Endothelial cell of umbilical vein (primary cell): ENCODE results near the gene LARGE1. TPM values are rescaled to one million over a fixed set of nuclear protein-coding genes. Genes with fewer than 3 reads are reported as not detected.

Experiments used
- BruUV-seq: library from RNA; stranded (reverse); fragments of 400-500 nt; replicated peaks from 2 replicates; lab custom pipeline; 2021; lab: Mats Ljungman, UMichigan
- CTCF ChIA-PET: fragments of 300-600, 350-600 bp; sonication (Branson Sonifier 250); formaldehyde crosslinking; loops from one replicate; lab custom pipeline; 2021; ENCODE audit warnings: antibody characterized with exemption, inconsistent platforms; lab: Charles Lee
- POLR2A ChIA-PET: fragments of 300-600, 350-600 bp; sonication (Branson Sonifier 250); formaldehyde crosslinking; loops from one replicate; lab custom pipeline; 2021; ENCODE audit warnings: antibody characterized with exemption, inconsistent platforms; lab: Charles Lee
- DNase-seq: peaks from one replicate; pipeline ENCODE4 v3.0.0-alpha.2; 2011; ENCODE audit warnings: low read depth, low spot score
- FAIRE-seq: peaks from 2 replicates; lab custom pipeline; 2011; peaks lifted over from hg19 to GRCh38; lab: Jason Lieb, UNC
- H2AFZ ChIP-seq: 2 replicates; pipeline ENCODE4 v1.6.0; 2012; ENCODE audit warnings: low read depth, low read length, control low read depth, inconsistent platforms
- H3K27ac ChIP-seq: 2 replicates; pipeline ENCODE4 v1.5.1; 2011; ENCODE audit warnings: low read depth, mild to moderate bottlenecking, control low read depth, low read length, moderate library complexity; ENCODE audit not compliant: insufficient read depth
- H3K27me3 ChIP-seq, 2 experiments: 2 replicates each; pipeline versions ENCODE4 v1.6.0 to v1.6.1; 2011; ENCODE audit warnings: low read length in 2 of 2, mixed read lengths in 1 of 2; ENCODE audit not compliant: control insufficient read depth in 2 of 2, insufficient read depth in 2 of 2
- H3K36me3 ChIP-seq, 2 experiments: 2 replicates in 1 of 2; 3 replicates in 1 of 2; pipeline ENCODE4 v1.5.1; 2011; ENCODE audit warnings: low read length in 2 of 2, mild to moderate bottlenecking in 1 of 2, moderate library complexity in 1 of 2; ENCODE audit not compliant: control insufficient read depth in 2 of 2, insufficient read depth in 2 of 2; ENCODE audit errors: extremely low read depth in 1 of 2
- H3K4me1 ChIP-seq: 3 replicates; pipeline ENCODE4 v1.5.1; 2011; ENCODE audit warnings: mild to moderate bottlenecking, low read length; ENCODE audit not compliant: control insufficient read depth, insufficient read depth; ENCODE audit errors: extremely low read depth
- H3K4me2 ChIP-seq: 2 replicates; pipeline ENCODE4 v1.6.1; 2011; ENCODE audit warnings: low read length, control low read depth, mixed read lengths; ENCODE audit not compliant: insufficient read depth
- H3K4me3 ChIP-seq, 3 experiments: fragments of 200-600 bp in 1 of 3; sonication (generic), shearing (Covaris generic) in 1 of 3; replicated peaks in 1 of 3; 2 replicates each; pipeline ENCODE4 v1.5.1; 2011 to 2016; ENCODE audit warnings: control low read depth in 3 of 3, low read length in 3 of 3, mild to moderate bottlenecking in 2 of 3, inconsistent platforms in 1 of 3, low read depth in 1 of 3, moderate library complexity in 1 of 3; ENCODE audit not compliant: insufficient read depth in 1 of 3
- H3K79me2 ChIP-seq: 2 replicates; pipeline ENCODE4 v1.6.0; 2012; ENCODE audit warnings: low read length, inconsistent platforms; ENCODE audit not compliant: control insufficient read depth, insufficient read depth
- H3K9ac ChIP-seq: replicated peaks from 2 replicates; pipeline ENCODE3; 2011; ENCODE audit warnings: low read length, control low read depth; ENCODE audit not compliant: insufficient read depth; ENCODE audit errors: extremely low read depth
- H3K9me1 ChIP-seq: replicated peaks from 3 replicates; pipeline ENCODE4 v1.6.0; 2011; ENCODE audit warnings: mild to moderate bottlenecking, low read length; ENCODE audit not compliant: control insufficient read depth, insufficient read depth; ENCODE audit errors: extremely low read depth
- H3K9me3 ChIP-seq: replicated peaks from 2 replicates; pipeline ENCODE4 v1.5.1; 2012; ENCODE audit warnings: low read length, inconsistent platforms; ENCODE audit not compliant: control insufficient read depth, insufficient read depth
- H4K20me1 ChIP-seq: replicated peaks from 2 replicates; pipeline ENCODE3; 2011; ENCODE audit warnings: mild to moderate bottlenecking, low read length; ENCODE audit not compliant: control insufficient read depth, insufficient read depth; ENCODE audit errors: extremely low read depth
- EZH2 ChIP-seq: IDR thresholded peaks from 2 replicates; pipeline ENCODE4 v1.6.1; 2012; ENCODE audit warnings: borderline replicate concordance, low read depth, mild to moderate bottlenecking, moderate library complexity, low read length, inconsistent platforms; ENCODE audit not compliant: severe bottlenecking
- FOS ChIP-seq: IDR thresholded peaks from 2 replicates; pipeline ENCODE4 v1.6.1; 2011; ENCODE audit warnings: mild to moderate bottlenecking, low read length, moderate library complexity, borderline replicate concordance; ENCODE audit not compliant: insufficient read depth
- GATA2 ChIP-seq: IDR thresholded peaks from 2 replicates; pipeline ENCODE4 v1.7.0; 2011; ENCODE audit warnings: low read depth, mild to moderate bottlenecking, moderate library complexity, mixed read lengths, low read length; ENCODE audit not compliant: insufficient read length, insufficient read depth
- JUN ChIP-seq: IDR thresholded peaks from 2 replicates; pipeline ENCODE4 v1.6.1; 2011; ENCODE audit warnings: borderline replicate concordance, low read depth; ENCODE audit not compliant: insufficient read length, insufficient read depth
- MYC ChIP-seq: IDR thresholded peaks from one replicate; pipeline ENCODE4 v1.6.1; 2011; ENCODE audit warnings: mild to moderate bottlenecking, low read depth, low read length
- POLR2A ChIP-seq: IDR thresholded peaks from 2 replicates; pipeline ENCODE4 v1.6.1; 2012; ENCODE audit warnings: low read depth, mild to moderate bottlenecking, control low read depth, low read length
- POLR2AphosphoS5 ChIP-seq: IDR thresholded peaks from 2 replicates; pipeline ENCODE4 v1.6.1; 2012; ENCODE audit warnings: low read depth, mild to moderate bottlenecking, control low read depth, low read length, moderate library complexity; ENCODE audit not compliant: insufficient read depth
- dilution Hi-C: fragments of 300-500 bp; cut with MboI; formaldehyde crosslinking; loops from one replicate; pipeline ENCODE4 v1.15.0; 2019; ENCODE audit warnings: low sequenced_read_pairs; ENCODE audit not compliant: extremely low pct_ligation_motif_present
- intact Hi-C: fragments of 100-400 bp; cut with micrococcal nuclease; formaldehyde crosslinking; loops from one replicate; pipeline ENCODE4 v1.10.0; 2022
- polyA plus RNA-seq, 4 experiments: library from polyadenylated mRNA; depleted of rRNA in 3 of 4; stranded (reverse) in 3 of 4; unstranded in 1 of 4; fragments of >200 nt; gene quantifications; 2 replicates each; pipeline versions ENCODE4 v1.2.1 to v1.2.3, GENCODE V29; 2011 to 2012; ENCODE audit warnings: missing spikeins in 1 of 4
- total RNA-seq: library from RNA; stranded (reverse); gene quantifications from 2 replicates; pipeline ENCODE4 v1.2.3, GENCODE V29; 2021
- TF ChIP-seq, protein P1 (sequence below), 2 donors: IDR thresholded peaks; 1 replicate in 1 of 2; 2 replicates in 1 of 2; pipeline ENCODE4 v1.5.1; 2011; ENCODE audit warnings: low read length in 2 of 2, mild to moderate bottlenecking in 2 of 2, moderate library complexity in 2 of 2, control low read depth in 1 of 2, inconsistent platforms in 1 of 2, low read depth in 1 of 2; ENCODE audit not compliant: insufficient read depth in 1 of 2; ENCODE audit errors: extremely low read depth in 1 of 2
- TF ChIP-seq, protein P2 (sequence below): IDR thresholded peaks from 2 replicates; pipeline ENCODE4 v1.6.1; 2011; ENCODE audit not compliant: insufficient read depth, insufficient read length

Gene LARGE1
- total and polyA plus RNA-seq, 2 donors (not counting 3 experiments of a cell fraction or from before 2014, with no cell fraction given), result 0.95 to 4.4 TPM

GRCh38 chr22:33717694-33718396, 202.4 kb downstream of the LARGE1 start:
- DNase-seq (no peak), FAIRE-seq (no peak)
- Histone ChIP-seq H3K4me2 (no peak overlapping the region), H3K4me1 (no peaks in the 10 kb centered on the region), H3K27me3 (no peaks in the 10 kb centered on the region), H3K9me3 (peaks cover 7% of the 10 kb centered on the region), H3K27ac (no peak overlapping the region), H2AFZ (no peak overlapping the region), H3K9me1 (no peaks in the 10 kb centered on the region), H3K9ac (no peak overlapping the region), H3K79me2 (no peaks in the 10 kb centered on the region), H4K20me1 (no peaks in the 10 kb centered on the region), H3K4me3 (no peak overlapping the region), H3K36me3 (no peaks in the 10 kb centered on the region)
- CTCF ChIA-PET, result no interaction called here
- POLR2A ChIA-PET, result no interaction called here
- BruUV-seq, result no TSS peak
- no peak for TF ChIP-seq POLR2A
- intact Hi-C loops, result no loop called here
- dilution Hi-C loops, result no loop called here

GRCh38 chr22:33715237-33715985, 204.9 kb downstream of the LARGE1 start:
- no peak overlapping the region for H3K4me3 ChIP-seq
- no peaks in the 10 kb centered on the region for H3K79me2 ChIP-seq
- POLR2A ChIA-PET, result no interaction called here
- no peak overlapping the region for H3K27ac ChIP-seq
- no peaks in the 10 kb centered on the region for H3K9me1 ChIP-seq
- intact Hi-C loops (no loop called here), dilution Hi-C loops (no loop called here)
- H3K9ac ChIP-seq, result no peak overlapping the region
- no peaks in the 10 kb centered on the region for H3K27me3 ChIP-seq
- CTCF ChIA-PET, result no interaction called here
- H2AFZ ChIP-seq, result no peak overlapping the region
- BruUV-seq, result no TSS peak
- FAIRE-seq (no peak), DNase-seq (no peak)
- TF ChIP-seq FOS (no peak), EZH2 (no peak), POLR2A (no peak), POLR2AphosphoS5 (no peak), JUN (no peak), MYC (no peak), GATA2 (no peak)
- TF ChIP-seq, protein P1, sequence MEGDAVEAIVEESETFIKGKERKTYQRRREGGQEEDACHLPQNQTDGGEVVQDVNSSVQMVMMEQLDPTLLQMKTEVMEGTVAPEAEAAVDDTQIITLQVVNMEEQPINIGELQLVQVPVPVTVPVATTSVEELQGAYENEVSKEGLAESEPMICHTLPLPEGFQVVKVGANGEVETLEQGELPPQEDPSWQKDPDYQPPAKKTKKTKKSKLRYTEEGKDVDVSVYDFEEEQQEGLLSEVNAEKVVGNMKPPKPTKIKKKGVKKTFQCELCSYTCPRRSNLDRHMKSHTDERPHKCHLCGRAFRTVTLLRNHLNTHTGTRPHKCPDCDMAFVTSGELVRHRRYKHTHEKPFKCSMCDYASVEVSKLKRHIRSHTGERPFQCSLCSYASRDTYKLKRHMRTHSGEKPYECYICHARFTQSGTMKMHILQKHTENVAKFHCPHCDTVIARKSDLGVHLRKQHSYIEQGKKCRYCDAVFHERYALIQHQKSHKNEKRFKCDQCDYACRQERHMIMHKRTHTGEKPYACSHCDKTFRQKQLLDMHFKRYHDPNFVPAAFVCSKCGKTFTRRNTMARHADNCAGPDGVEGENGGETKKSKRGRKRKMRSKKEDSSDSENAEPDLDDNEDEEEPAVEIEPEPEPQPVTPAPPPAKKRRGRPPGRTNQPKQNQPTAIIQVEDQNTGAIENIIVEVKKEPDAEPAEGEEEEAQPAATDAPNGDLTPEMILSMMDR (IDR thresholded peaks at IDR 0.05; ENCODE audit: extremely low read depth in 1 of 2, insufficient read depth in 1 of 2, low read depth in 1 of 2, low read length in 2 of 2), result no peak
- TF ChIP-seq, protein P2, sequence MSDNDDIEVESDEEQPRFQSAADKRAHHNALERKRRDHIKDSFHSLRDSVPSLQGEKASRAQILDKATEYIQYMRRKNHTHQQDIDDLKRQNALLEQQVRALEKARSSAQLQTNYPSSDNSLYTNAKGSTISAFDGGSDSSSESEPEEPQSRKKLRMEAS, result no peak
- peaks cover 4% of the 10 kb centered on the region for H3K9me3 ChIP-seq
- no peaks in the 10 kb centered on the region for H3K36me3 ChIP-seq
- no peaks in the 10 kb centered on the region for H3K4me1 ChIP-seq
- no peak overlapping the region for H3K4me2 ChIP-seq
- no peaks in the 10 kb centered on the region for H4K20me1 ChIP-seq
